Adipose tissue (tissue), 3 donors: ENCODE results near the gene BICRA. TPM values are rescaled to one million over a fixed set of nuclear protein-coding genes. Genes with fewer than 3 reads are reported as not detected.
"Not testable (repeated sequence)": the region's sequence is repeated elsewhere in the genome, so short reads cannot be mapped to it uniquely, and the experiment has no call there.

Experiments used
- H3K27ac ChIP-seq: one replicate; pipeline ENCODE4 v1.5.1; 2013; ENCODE audit warnings: low read depth, low read length
- WGBS, 3 donors: extraction: QIAGEN DNeasy Blood & Tissue Kit; methylation state at CpG; one replicate each; pipeline ENCODE4 v1.1.7; 2013; 5-methylcytosine and 5-hydroxymethylcytosine counted together
- polyA plus RNA-seq, 3 donors: library from polyadenylated mRNA; stranded (reverse); fragments of 200-250 nt; gene quantifications; one replicate each; pipeline ENCODE4 v1.2.3, GENCODE V29; 2013
- donor health status: healthy with polysubstance abuse.
- donor health status: Bipolar disorder and iron deficiency.
- donor health status: healthy.

The BICRA gene
- polyA plus RNA-seq, 3 donors = 3.1 to 6.2 (median 4.2) TPM

DNA sequence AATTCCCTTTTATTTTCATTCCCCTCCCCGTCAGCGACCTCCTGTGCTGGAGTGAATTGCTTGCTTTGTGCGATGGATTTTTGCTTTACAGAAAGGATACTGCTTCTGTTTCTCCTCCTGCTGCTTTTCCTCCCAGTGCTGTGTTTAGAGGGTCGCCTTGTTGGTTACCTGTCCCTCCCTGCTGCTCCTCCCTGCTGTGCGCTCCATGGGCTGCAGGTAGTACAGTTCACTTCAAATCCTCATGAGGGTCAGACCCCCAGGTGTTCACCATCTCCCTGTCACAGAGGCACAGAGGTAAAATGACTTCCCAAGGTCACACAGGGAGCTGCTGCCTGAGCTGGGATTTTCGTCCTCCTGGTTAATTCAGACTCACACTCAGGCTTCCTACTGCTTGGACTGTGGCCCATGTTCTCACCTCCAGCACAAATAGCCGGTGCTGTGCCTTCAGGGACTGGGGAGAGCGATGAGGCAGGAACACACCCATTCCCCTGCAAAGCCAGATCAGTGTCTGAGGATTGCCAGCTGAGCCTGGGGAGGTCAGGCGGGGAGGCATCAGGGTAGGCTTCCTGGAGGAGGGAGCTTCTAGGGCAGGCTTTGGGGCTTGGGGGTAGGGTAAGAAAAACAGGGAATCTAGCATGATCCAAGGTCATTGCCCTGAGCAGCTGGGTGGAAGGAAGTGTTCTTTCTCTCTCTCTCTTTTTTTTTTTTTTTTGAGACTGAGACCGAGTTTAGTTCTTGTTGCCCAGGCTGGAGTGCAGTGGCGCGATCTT is 14.4 kb downstream of the BICRA start:
- 78 to 91% (median 88%) methylated on average over 11 to 12 of the region's 12 CpGs for WGBS, 3 donors
- no peak overlapping the region for H3K27ac ChIP-seq

DNA sequence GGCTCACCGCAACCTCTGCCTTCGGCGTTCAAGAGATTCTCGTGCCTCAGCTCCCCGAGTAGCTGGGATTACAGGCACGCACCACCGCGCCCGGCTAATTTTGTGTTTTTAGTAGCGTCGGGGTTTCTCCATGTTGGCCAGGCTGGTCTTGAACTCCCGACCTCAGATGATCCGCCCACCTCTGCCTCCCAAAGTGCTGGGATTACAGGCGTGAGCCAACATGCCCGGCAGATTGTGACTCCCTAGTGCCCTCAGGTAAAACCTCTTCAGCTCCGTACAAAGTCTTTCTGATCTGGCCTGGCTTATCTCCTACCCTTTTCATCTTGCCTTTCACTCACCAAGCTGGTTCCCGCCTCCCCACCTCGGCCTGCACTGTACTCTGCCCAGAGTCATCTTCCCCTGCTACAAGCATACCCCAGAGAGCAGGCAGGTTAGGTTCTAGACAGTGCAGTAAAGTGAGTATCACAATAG is 15.0 kb downstream of the BICRA start:
- H3K27ac ChIP-seq = no peak overlapping the region
- 76 to 86% (median 81%) methylated on average over 17 to 18 of the region's 18 CpGs for WGBS, 3 donors

DNA sequence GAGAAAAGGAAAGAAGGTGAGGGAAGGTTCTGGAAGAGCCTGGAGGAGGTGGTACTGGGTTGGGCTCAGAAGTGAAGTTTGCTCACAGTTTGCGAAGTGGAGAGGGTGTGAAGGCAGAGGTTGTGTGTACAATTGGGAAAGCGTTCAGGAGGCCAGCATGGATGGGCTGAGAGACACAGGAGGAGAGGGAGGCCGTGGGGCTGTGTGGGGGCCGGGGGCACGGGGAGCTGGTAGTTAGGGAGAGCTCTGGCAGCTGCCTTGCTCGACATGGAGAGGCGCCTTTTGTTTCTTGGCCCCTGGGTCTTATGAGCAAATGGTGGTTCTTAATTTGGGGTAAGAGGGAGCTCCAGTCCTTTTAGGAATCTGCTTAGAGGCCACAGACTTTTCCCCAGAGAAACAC is 16.7 kb downstream of the BICRA start:
- WGBS, 3 donors = 80 to 83% (median 81%) methylated on average over 7 of the region's 7 CpGs
- no peak overlapping the region for H3K27ac ChIP-seq

DNA sequence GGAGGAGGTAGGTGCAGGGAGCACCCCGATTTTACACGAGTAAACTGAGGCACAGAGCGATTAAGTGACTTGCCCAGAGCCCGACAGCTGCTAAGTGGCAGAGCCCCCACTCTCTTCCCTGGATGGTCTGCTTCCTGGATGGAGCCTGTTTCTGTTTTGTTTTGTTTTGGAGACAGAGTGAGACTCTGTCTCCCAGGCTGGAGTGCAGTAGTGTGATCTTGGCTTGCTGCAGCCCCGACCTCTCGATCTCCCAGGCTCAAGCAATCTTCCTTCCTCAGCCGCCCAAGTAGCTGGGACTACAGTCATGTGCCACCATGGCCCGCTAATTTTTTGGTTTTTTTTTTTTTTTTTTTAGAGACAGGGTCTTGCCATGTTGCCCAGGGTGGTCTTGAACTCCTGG is 17.3 kb downstream of the BICRA start:
- H3K27ac ChIP-seq = no peak overlapping the region
- WGBS, 3 donors = 46 to 78% (median 59%) methylated on average over 8 of the region's 8 CpGs

- H3K27ac ChIP-seq = no peak overlapping the region
- WGBS, 3 donors = 59 to 82% (median 77%) methylated on average over 4 of the region's 4 CpGs
Observed at GRCh38 chr19:47628078-47628771, 19.3 kb downstream of the BICRA start.

GRCh38 chr19:47630594-47630993 is 21.7 kb downstream of the BICRA start:
- 92 to 97% (median 95%) methylated on average over 6 of the region's 6 CpGs for WGBS, 3 donors
- H3K27ac ChIP-seq = no peak overlapping the region

DNA sequence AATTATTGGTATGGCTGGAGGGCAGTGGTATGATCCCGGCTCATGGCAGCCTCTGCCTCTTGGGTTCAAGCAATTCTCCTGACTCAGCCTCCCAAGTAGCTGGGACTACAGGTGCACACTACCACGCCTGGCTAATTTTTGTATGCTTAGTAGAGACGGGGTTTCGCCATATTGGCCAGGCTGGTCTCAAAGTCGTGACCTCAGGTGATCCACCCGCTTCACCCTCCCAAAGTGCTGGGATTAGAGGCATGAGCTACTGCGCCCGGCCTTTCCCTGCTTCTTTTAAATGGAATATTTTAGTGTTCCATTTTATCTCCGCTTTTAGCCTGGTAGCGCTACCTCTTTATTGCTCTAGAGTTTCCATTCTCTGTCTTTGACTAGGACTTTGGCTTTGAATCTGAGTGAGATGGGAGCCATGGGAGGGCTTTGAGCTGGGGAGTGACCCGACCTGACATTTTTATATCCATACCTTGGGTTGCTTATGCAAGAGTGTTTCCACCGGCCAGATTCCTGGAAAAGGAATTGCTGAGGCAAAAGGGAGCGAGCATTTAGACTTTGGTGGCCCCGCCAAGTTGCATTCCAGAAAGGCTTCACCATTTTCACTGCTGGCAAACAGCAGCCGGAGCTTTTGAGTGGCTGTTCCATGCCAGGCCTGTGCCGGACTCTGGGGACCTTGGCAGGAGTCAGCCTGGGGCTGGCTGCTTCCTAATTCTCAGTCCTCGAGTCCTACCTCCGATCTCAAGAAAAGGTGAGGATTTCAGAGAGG is 22.9 kb downstream of the BICRA start:
- WGBS, 3 donors = 86 to 91% (median 87%) methylated on average over 18 of the region's 18 CpGs
- no peak overlapping the region for H3K27ac ChIP-seq

- no peak overlapping the region for H3K27ac ChIP-seq
- 80 to 95% (median 92%) methylated on average over 4 of the region's 4 CpGs for WGBS, 3 donors
Observed at GRCh38 chr19:47633517-47633916, 24.6 kb downstream of the BICRA start.

GRCh38 chr19:47633996-47634395 is 25.1 kb downstream of the BICRA start:
- WGBS, 3 donors = 89 to 92% (median 90%) methylated on average over 11 of the region's 11 CpGs
- H3K27ac ChIP-seq = no peak overlapping the region

GRCh38 chr19:47635152-47635754 is 26.3 kb downstream of the BICRA start:
- H3K27ac ChIP-seq = not testable (repeated sequence)
- WGBS, 3 donors = 80 to 91% (median 88%) methylated on average over 6 of the region's 6 CpGs

- 69 to 93% (median 80%) methylated on average over 10 to 11 of the region's 11 CpGs for WGBS, 3 donors
- H3K27ac ChIP-seq = no peak overlapping the region
Observed at GRCh38 chr19:47637550-47637949, 28.6 kb downstream of the BICRA start.

DNA sequence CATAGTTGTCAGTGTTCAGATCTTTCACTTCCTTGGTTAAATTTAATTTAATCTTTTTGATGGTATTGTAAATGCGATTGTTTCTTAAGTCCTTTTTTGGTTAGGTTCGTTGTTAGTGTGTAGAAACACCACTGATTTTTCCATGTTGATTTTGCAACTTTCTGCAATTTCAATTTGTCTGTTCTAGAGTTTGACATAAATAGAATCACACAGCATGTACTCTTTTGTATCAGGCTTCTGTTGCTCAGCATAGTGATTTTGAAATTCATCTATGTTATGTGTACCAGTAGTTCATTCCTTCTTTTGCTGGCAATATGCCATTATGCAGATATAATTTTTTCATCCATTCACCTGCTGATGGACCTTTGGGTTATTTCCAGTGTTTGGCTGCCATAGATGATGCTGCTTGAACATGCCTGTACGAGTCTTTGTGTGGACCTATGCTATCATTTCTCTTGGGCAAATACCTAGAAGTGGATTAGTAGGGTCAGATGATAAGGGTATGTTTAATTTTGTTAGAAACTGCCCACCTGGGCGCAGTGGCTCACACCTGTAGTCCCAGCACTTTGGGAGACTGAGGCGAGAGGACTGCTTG is 33.1 kb downstream of the BICRA start:
- no peak overlapping the region for H3K27ac ChIP-seq
- 67 to 86% (median 78%) methylated on average over 5 of the region's 5 CpGs for WGBS, 3 donors

DNA sequence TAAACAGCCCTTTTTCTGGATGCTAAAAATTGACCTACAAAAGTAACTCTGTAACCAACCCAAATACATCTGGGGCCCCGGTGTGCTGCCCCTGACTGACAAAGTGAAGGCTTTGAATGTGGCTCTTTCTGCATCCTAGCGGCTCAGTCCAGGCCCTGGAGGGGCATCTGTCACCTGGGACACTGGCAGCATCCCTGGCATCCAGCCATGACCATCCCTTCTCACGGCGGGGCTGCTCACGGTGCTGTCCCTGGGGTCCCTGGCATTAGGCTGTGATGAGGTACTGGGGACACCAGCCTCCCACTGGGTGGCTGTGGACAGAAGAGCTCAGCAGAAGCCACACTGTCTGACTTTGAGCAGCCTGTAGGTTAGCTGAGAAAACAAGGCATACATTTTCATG is 34.3 kb downstream of the BICRA start:
- 89 to 93% (median 91%) methylated on average over 5 of the region's 5 CpGs for WGBS, 3 donors
- H3K27ac ChIP-seq = no peak overlapping the region

GRCh38 chr19:47644199-47644598 is 35.3 kb downstream of the BICRA start:
- no peak overlapping the region for H3K27ac ChIP-seq
- WGBS, 3 donors = 93 to 100% (median 93%) methylated on average over 1 of the region's 1 CpG

DNA sequence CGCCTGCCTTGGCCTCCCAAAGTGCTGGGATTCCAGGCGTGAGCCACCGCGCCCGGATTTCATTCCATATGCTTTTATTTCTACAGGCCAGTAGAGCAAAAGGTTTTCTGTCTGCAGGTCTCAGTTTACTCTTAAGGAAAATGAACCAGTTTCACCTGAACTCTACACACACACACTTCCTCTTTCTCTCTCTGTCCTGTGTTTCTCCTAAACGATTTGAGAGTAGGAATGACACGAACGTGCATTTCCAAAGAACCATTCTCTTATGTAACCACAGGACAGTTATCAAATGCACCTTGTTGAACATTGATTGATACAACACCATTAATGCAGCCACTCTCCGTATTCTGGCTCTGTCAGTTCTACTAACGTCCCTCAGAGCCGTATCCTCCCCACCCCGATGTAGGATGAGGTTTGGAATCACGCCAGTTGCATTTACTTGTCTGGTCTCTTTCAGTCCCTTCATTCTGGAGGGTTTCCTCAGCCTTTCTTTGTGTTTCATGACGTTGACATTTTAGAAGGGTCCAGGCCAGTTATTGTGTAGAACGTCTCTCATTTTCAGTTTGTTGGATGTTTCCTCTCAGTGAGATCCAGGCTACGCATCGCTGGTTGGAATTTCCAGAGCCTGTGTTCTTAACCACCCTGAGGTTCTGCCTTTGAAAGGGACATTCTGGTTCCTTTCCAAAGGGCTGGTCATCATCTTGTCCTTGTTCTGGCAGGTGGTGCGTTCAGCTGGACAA is 36.0 kb downstream of the BICRA start:
- WGBS, 3 donors = 52 to 62% (median 56%) methylated on average over 18 of the region's 18 CpGs
- H3K27ac ChIP-seq = no peak overlapping the region

- H3K27ac ChIP-seq = no peak overlapping the region
- WGBS, 3 donors = 97 to 99% (median 98%) methylated on average over 7 of the region's 7 CpGs
Observed at GRCh38 chr19:47646924-47647323, 38.0 kb downstream of the BICRA start.

DNA sequence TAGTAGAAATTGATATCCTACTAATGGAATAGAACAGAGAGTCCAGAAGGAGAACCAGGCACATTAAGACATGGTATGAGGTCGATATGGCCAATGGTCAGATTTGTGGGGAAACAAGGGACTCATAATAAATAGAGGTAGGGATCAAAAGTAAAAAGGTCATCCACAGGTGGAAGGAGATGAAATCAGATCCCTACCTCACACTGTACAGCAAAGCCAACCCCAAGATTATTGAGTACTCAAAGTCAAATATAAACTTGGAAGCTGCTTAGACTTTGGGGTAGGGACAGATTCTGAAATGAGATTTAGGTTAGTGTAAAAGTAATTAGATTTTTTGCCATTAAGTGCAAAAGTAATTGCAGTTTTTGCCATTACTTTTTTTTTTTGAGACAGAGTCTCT is 40.7 kb downstream of the BICRA start:
- no peak overlapping the region for H3K27ac ChIP-seq

DNA sequence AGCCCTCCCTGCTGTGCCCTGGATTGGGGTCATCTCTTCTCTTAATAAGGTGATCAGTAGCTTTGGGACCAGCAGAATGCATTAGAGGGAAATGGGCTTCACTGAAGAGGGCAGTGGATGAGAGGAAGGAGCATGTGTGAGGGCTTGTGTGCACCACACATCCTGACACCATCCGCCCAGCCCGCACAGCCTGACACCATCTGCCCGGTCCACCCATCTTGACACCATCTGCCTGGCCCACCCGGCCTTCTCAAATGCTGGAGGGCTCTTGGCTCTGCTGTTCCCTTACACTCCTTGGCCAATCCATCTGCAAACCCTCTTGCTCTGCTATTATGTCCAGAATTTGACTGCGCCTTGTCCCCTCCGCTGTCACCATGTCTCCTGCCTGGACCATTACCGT is 41.8 kb downstream of the BICRA start:
- no peak overlapping the region for H3K27ac ChIP-seq
- WGBS, 3 donors = 94 to 99% (median 96%) methylated on average over 7 of the region's 7 CpGs

More for the DNA sequence above, 40.7 kb downstream of the BICRA start:
- 88 to 100% (median 100%) methylated on average over 1 of the region's 1 CpG for WGBS, 3 donors
